ENCODE results near the gene EARS2.

DNA sequence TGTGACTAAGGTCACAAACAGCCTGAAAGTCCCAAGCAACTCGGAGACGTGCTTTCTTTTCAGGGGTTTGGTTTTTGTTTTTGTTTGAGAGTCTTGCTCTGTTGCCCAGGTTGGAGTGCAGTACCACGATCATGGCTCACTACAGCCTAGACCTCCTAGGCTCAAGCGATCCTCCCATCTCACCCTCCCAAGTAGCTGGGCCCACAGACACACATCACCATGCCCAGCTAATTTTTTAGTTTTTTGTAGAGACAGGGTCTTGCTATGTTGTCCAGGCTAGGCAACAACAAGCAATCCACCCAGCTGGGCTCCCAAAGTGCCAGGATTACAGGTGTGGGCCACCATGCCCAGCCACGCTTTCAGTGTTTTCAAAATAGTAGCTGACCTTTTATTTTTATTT lies 27.1 kb downstream of the EARS2 start:
- TF ChIP-seq, protein P1, sequence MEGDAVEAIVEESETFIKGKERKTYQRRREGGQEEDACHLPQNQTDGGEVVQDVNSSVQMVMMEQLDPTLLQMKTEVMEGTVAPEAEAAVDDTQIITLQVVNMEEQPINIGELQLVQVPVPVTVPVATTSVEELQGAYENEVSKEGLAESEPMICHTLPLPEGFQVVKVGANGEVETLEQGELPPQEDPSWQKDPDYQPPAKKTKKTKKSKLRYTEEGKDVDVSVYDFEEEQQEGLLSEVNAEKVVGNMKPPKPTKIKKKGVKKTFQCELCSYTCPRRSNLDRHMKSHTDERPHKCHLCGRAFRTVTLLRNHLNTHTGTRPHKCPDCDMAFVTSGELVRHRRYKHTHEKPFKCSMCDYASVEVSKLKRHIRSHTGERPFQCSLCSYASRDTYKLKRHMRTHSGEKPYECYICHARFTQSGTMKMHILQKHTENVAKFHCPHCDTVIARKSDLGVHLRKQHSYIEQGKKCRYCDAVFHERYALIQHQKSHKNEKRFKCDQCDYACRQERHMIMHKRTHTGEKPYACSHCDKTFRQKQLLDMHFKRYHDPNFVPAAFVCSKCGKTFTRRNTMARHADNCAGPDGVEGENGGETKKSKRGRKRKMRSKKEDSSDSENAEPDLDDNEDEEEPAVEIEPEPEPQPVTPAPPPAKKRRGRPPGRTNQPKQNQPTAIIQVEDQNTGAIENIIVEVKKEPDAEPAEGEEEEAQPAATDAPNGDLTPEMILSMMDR (IDR thresholded peaks at IDR 0.05), result no peak
- TF ChIP-seq POLR2A (IDR thresholded peaks at IDR 0.05), result no peak

All from adrenal gland (tissue), 5 donors.